GM12801 (cell line): Measurements from ENCODE around the gene USF1.

Source experiments
- TF ChIP-seq, protein P1 (sequence below): IDR thresholded peaks from one replicate; pipeline ENCODE4 v1.5.1; 2011; ENCODE audit warnings: control low read depth; ENCODE audit not compliant: insufficient read length; ENCODE audit errors: extremely low read depth

The USF1 gene

DNA sequence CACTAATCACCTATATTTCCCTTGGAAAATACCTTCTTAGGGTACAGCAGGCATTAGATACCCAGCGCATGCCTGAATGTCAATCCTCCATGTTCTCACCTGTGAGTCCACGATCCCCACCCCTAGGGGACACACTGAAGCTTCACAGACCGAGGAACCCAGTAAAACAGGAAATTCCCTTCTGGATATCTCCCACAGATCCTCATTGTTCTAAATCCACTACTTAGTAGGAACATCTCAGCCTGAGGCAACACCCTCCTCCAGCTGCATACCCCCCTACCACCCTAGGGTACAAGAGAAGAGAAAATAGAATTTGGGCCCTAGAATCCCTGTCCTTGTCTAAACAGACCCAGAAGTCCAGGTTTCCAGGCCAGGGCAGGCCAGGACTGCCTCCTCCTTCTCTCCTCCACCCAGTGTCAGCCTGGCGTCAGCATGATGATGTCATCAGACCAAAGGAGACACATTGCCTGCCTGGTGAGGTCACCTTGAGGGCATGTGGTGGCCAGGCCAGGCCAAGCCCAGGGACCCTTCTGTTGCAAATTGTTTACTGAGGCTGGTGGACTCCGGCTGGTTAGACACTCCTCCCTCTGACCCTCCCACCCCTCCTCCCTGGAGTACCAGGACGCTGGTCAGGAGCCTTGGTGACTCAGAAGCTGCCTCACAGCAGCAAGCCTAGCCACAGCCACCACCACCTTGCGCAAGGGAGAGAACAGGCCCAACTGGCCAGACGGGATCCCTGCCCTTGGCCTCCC lies 37.4 kb upstream of the USF1 start:
- TF ChIP-seq, protein P1, sequence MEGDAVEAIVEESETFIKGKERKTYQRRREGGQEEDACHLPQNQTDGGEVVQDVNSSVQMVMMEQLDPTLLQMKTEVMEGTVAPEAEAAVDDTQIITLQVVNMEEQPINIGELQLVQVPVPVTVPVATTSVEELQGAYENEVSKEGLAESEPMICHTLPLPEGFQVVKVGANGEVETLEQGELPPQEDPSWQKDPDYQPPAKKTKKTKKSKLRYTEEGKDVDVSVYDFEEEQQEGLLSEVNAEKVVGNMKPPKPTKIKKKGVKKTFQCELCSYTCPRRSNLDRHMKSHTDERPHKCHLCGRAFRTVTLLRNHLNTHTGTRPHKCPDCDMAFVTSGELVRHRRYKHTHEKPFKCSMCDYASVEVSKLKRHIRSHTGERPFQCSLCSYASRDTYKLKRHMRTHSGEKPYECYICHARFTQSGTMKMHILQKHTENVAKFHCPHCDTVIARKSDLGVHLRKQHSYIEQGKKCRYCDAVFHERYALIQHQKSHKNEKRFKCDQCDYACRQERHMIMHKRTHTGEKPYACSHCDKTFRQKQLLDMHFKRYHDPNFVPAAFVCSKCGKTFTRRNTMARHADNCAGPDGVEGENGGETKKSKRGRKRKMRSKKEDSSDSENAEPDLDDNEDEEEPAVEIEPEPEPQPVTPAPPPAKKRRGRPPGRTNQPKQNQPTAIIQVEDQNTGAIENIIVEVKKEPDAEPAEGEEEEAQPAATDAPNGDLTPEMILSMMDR, result no peak

DNA sequence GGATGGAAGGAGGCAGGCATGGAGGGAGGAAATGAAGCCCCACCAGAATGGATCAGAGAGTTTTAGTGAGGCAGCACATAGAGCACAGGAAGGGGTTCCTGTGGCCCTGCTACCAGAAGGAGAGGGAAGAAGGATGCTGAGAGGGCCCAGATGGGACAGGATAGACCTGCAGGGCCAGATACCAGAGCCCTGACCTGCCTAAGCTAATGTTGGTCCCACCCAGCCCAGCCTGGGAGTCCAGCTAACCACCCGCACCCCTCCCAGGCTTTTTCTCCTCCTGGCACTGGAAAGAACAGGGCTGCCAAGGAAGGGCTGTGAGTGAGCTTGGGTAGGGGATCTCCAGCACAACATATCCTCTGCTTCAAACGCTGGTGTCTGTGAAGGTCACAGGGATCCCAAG lies 36.7 kb upstream of the USF1 start:
- TF ChIP-seq, protein P1, result no peak

DNA sequence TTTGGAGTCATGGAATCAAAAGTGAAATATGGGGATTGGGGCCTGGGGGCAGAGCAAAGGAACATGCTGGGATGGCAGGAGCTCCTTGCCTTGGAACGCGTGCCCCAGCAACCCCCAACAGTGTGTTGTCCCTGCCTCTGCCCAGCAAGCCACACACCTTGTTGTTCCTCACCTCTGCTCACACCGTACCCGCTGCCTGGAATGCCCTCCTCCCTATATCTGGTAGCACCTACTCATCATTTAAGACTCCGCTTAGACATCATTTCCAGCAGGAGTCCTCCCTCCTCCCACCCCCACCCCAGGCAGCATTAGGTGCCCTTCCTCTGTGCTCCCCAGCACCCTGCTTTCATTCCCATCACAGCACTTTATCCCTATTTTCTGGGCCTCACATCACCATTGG lies 35.7 kb upstream of the USF1 start:
- TF ChIP-seq, protein P1, result no peak

DNA sequence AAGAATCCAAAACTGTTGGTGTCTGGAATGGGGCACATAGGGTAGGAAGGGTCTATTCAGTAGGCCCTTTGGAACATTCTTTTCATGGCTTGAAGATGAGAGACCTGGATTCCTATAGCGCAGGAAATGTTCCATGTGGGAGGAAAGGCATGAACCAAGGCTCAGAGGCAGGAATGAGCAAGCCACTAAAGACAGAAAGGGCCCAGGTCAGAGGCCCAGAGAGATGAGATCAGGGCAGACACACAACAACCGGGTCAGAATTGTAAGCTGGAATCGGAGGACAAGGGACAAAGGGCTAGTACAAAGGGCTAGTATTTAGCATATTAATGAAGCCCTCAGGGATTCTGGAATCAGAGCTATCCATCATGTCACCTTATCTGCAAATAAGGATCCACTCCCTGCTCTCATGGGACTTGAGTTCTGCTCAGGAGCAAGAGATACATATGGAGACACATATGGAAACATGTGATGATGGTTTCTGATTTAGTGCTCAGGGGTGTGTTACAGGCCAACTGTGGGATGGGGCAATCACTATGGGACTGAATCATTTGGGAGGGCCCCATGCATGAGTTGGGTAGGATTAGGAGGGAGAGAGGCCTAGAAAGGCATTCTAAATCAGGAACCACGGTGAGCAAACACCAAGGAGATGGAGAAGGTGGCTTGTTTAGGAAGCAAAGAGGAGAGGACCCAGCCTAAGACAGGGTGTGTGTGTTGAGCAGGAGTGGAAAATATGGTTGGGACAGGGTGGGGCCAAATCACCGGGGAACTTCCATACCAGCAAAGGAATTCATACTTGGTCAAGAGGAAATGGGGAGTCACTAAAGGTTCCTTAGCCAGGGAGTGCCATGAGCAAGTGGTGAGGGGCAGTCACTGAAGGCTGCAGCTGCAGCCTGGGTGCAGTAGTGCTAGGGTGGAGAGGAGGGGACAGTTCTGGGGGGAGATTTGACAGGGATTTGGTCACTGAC lies 34.9 kb upstream of the USF1 start:
- TF ChIP-seq, protein P1, result no peak

DNA sequence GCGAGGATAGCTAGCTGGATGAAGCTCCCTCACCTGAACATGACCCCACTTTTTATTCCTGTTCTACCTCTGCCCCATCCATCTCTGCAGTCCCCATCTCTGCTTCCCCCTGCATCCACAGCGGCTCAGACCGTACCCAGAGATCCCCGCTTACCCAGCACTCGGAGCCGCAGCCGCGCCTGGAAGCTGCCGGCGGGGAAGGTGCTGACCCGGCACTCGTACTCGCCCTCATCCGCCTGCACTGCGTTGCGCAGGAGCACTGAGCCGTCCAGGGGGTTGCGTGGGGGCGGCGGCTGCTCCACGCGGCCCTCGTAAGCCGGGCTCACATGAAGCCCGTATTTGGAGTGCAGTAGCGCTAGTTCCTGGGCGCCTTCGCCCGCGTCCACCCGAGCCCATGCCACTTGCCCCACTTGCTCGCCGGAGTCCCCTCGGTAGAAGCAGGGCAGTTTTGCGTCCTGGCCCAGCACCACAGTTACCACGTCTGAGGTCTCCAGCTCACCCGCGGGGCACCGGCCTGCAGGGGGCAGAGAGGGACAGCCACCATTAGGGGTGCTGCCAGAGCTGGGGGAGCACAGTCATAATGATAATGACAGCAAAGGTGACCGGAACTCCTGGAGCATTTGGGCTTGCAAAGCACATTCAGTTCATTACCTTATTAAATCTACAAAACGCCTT lies 33.8 kb upstream of the USF1 start:
- TF ChIP-seq, protein P1, result no peak

DNA sequence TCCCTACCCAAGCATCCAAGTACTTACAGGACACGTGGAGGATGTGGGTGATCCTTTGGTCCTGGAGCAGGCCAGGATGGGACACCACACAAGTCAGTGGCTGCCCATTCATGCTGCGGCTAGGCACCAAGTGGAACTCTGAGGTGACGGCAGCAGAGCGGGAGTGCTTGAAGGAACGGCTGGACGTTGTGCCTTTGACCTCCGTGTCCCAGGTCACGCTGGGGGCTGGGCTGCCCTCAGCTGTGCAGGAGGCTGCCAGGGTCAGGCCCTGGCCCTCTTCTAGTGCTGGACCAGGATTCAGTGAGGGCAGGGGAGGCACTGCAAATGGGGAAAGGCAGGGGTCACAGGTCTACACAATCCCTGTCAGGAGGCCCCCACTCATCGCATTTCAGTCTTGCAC lies 31.6 kb upstream of the USF1 start:
- TF ChIP-seq, protein P1, result no peak

DNA sequence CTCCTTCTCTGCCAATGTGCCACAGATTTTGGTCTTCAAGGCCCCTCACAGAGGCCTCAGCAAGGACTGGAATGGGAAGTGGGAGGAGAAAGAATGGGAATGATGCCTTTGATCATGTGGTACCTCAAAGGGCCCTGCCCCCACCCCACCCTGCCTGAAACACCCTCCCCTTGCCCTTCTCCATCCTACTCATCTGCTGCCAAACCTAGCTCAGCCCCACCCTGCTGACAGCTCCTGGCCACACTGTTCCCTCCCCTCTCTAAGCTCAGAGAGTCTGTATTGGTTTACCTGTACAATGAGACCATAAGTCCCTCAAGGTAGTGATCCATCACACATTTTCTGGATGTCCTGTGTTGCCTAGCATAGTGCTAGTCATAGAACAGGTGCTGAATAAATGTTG lies 30.6 kb upstream of the USF1 start:
- TF ChIP-seq, protein P1, result no peak
